HG03342 (cell line): ENCODE measurements around the gene YPEL1.
"Not testable (repeated sequence)": the region's sequence is repeated elsewhere in the genome, so short reads cannot be mapped to it uniquely, and the experiment has no call there.

ENCODE experiments used
- ATAC-seq: cut with Tn5 transposase; IDR thresholded peaks from one replicate; pipeline ENCODE4 v1.9.1; 2021; ENCODE audit warnings: mild to moderate bottlenecking, moderate library complexity; ENCODE audit not compliant: unreplicated experiment

Gene YPEL1

GRCh38 chr22:21724496-21724895 is 11.1 kb downstream of the YPEL1 start:
- not testable (repeated sequence) for ATAC-seq

- ATAC-seq, result not testable (repeated sequence)
These were observed 14.3 kb downstream of the YPEL1 start for GRCh38 chr22:21721195-21721852.

- ATAC-seq, result not testable (repeated sequence)
These were observed 15.3 kb downstream of the YPEL1 start for GRCh38 chr22:21720191-21720859.

GRCh38 chr22:21719024-21719423 is 16.6 kb downstream of the YPEL1 start:
- ATAC-seq, result no peak

GRCh38 chr22:21718499-21718898 is 17.1 kb downstream of the YPEL1 start:
- no peak for ATAC-seq

- ATAC-seq, result not testable (repeated sequence)
These were observed 19.0 kb downstream of the YPEL1 start for GRCh38 chr22:21716395-21717122.

- no peak for ATAC-seq
These were observed 20.8 kb downstream of the YPEL1 start for GRCh38 chr22:21714786-21715185.

GRCh38 chr22:21714059-21714770 is 21.4 kb downstream of the YPEL1 start:
- no peak for ATAC-seq

- ATAC-seq, result no peak
These were observed 22.1 kb downstream of the YPEL1 start for GRCh38 chr22:21713428-21714058.

GRCh38 chr22:21712751-21713427 is 22.7 kb downstream of the YPEL1 start:
- no peak for ATAC-seq

GRCh38 chr22:21711851-21712250 is 23.7 kb downstream of the YPEL1 start:
- ATAC-seq, result no peak

- ATAC-seq, result no peak
These were observed 25.4 kb downstream of the YPEL1 start for GRCh38 chr22:21710156-21710555.

- no peak for ATAC-seq
These were observed 25.9 kb downstream of the YPEL1 start for GRCh38 chr22:21709688-21710087.

GRCh38 chr22:21708960-21709359 is 26.6 kb downstream of the YPEL1 start:
- ATAC-seq, result no peak

- no peak for ATAC-seq
These were observed 27.9 kb downstream of the YPEL1 start for GRCh38 chr22:21707677-21708076.

GRCh38 chr22:21703684-21704316 is 31.8 kb downstream of the YPEL1 start:
- ATAC-seq, result no peak

GRCh38 chr22:21702700-21703683 is 32.6 kb downstream of the YPEL1 start:
- ATAC-seq, result no peak

GRCh38 chr22:21702094-21702493 is 33.5 kb downstream of the YPEL1 start:
- no peak for ATAC-seq
